Lower leg skin (tissue), 3 donors: ENCODE measurements around the gene NFX1.

Experiments
- CTCF ChIP-seq, 3 donors: fragments of 450-650 bp; IDR thresholded peaks; one replicate each; pipeline ENCODE4 v1.5.1; 2016; ENCODE audit warnings: antibody characterized with exemption in 3 of 3, mild to moderate bottlenecking in 3 of 3, moderate library complexity in 2 of 3
- POLR2A ChIP-seq, 2 donors: fragments of 450-650 bp; IDR thresholded peaks; one replicate each; pipeline ENCODE4 v1.6.1; 2016 to 2017; ENCODE audit warnings: antibody characterized with exemption in 2 of 2, mild to moderate bottlenecking in 1 of 2, moderate library complexity in 1 of 2

DNA sequence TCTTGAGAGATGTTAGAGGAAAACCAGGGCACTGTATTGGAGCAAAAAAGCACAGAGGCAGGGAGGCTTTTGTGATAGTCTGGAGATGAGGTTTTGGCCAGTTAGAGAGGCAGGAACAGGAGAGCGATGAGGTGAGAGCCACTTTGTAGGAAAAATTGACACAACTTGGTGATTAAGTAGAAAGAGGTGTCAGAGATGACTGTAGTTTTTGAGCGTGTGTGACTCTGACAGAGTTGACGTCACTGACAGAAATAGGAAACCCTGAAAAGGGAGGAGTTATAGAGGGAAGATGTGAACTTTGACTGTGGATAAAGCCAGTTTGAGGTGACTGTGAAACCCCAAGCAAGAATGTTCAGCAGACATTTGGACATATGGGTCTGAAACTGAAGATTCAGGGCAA lies 15.7 kb downstream of the NFX1 start:
- TF ChIP-seq CTCF (IDR thresholded peaks at IDR 0.05): no peak
- no peak for TF ChIP-seq POLR2A (IDR thresholded peaks at IDR 0.05)
